Gastroesophageal sphincter (tissue), 4 donors: ENCODE results near the gene ZNF106. TPM values are rescaled to one million over a fixed set of nuclear protein-coding genes. Genes with fewer than 3 reads are reported as not detected.

Experiments
- ATAC-seq: fragments of 150-250 bp; one replicate; pipeline ENCODE4 v1.9.1; 2016; ENCODE audit warnings: mild to moderate bottlenecking, moderate library complexity
- H3K27ac ChIP-seq, 4 donors: fragments of 200-600 bp; sonication (generic) in 3 of 4; 1 replicate in 3 of 4; 2 replicates in 1 of 4; pipeline ENCODE4 v1.5.1; 2016 to 2019
- H3K27me3 ChIP-seq: fragments of 200-600 bp; sonication (generic); one replicate; pipeline ENCODE4 v1.5.1; 2019
- H3K36me3 ChIP-seq, 2 donors: fragments of 200-600 bp; sonication (generic); one replicate each; pipeline ENCODE4 v1.5.1; 2019; ENCODE audit warnings: control low read depth in 1 of 2
- H3K4me1 ChIP-seq, 3 donors: fragments of 200-600 bp; sonication (generic); 1 replicate in 2 of 3; 2 replicates in 1 of 3; pipeline ENCODE4 v1.5.1; 2016 to 2019; ENCODE audit warnings: control low read depth in 2 of 3
- H3K4me3 ChIP-seq, 2 donors: fragments of 200-600 bp; sonication (generic); one replicate each; pipeline ENCODE4 v1.5.1; 2019; ENCODE audit warnings: mild to moderate bottlenecking in 1 of 2, moderate library complexity in 1 of 2
- H3K9me3 ChIP-seq, 3 donors: fragments of 200-600 bp; sonication (generic); one replicate each; pipeline ENCODE4 v1.5.1; 2017 to 2019; ENCODE audit warnings: control low read depth in 2 of 3
- CTCF ChIP-seq, 4 experiments: fragments of 200-600 bp in 2 of 4; fragments of 450-650 bp in 2 of 4; sonication (generic) in 1 of 4; IDR thresholded peaks; one replicate each; pipeline ENCODE4 v1.5.1; 2017 to 2019; ENCODE audit warnings: antibody characterized with exemption in 4 of 4, mild to moderate bottlenecking in 2 of 4, moderate library complexity in 2 of 4
- EP300 ChIP-seq: sonication (generic); formaldehyde crosslinking; IDR thresholded peaks from one replicate; pipeline ENCODE4 v1.6.1; 2017; ENCODE audit warnings: antibody characterized with exemption, mild to moderate bottlenecking
- POLR2A ChIP-seq, 2 donors: fragments of 450-650 bp; IDR thresholded peaks; one replicate each; pipeline ENCODE4 v1.6.1; 2017; ENCODE audit warnings: antibody characterized with exemption in 2 of 2, mild to moderate bottlenecking in 2 of 2, moderate library complexity in 1 of 2
- POLR2AphosphoS5 ChIP-seq: sonication (generic); formaldehyde crosslinking; IDR thresholded peaks from one replicate; pipeline ENCODE4 v1.6.1; 2017; ENCODE audit warnings: antibody characterized with exemption
- WGBS, 2 donors: methylation state at CpG; one replicate each; pipeline ENCODE4 v1.1.5; 2018; ENCODE audit warnings: low coverage in 1 of 2; 5-methylcytosine and 5-hydroxymethylcytosine counted together
- total RNA-seq, 4 donors: library from RNA; depleted of rRNA; stranded (reverse); fragments of >200 nt; gene quantifications; one replicate each; pipeline ENCODE4 v1.1.0, GENCODE V29; 2016

ZNF106 gene
- total RNA-seq, 4 donors from 2014 or later: 118 to 592 (median 369) TPM

GRCh38 chr15:42502477-42502876 lies 11.5 kb upstream of the ZNF106 start:
- Histone ChIP-seq H3K27ac (no peak overlapping the region), H3K27me3 (no peaks in the 10 kb centered on the region), H3K4me1 (peaks cover 0 to 66% (median 0%) of the 10 kb centered on the region in 3 donors), H3K36me3 (no peaks in the 10 kb centered on the region), H3K4me3 (no peak overlapping the region), H3K9me3 (no peaks in the 10 kb centered on the region)
- TF ChIP-seq EP300: no peak
- TF ChIP-seq CTCF (IDR thresholded peaks at IDR 0.05): no peak
- TF ChIP-seq POLR2AphosphoS5: no peak
- TF ChIP-seq POLR2A (IDR thresholded peaks at IDR 0.05): no peak
- ATAC-seq: no peak
- 89 to 94% methylated on average over 3 to 4 of the region's 4 CpGs for whole genome bisulfite sequencing, 2 donors

- Histone ChIP-seq H3K9me3 (no peaks in the 10 kb centered on the region), H3K4me3 (no peak overlapping the region), H3K27ac (peak overlapping the region in 3 of 4 donors; percentile 53 to 62 (median 58)), H3K4me1 (peaks cover 0 to 72% (median 6%) of the 10 kb centered on the region in 3 donors), H3K36me3 (no peaks in the 10 kb centered on the region), H3K27me3 (no peaks in the 10 kb centered on the region)
- ATAC-seq: no peak
- TF ChIP-seq POLR2A (IDR thresholded peaks at IDR 0.05) (no peak), CTCF (IDR thresholded peaks at IDR 0.05) (no peak), EP300 (no peak), POLR2AphosphoS5 (no peak)
- WGBS, 2 donors: 63 to 76% methylated on average over 4 to 7 of the region's 12 CpGs
Observed at GRCh38 chr15:42499858-42500609, 9.1 kb upstream of the ZNF106 start.

GRCh38 chr15:42498212-42499068 lies 7.5 kb upstream of the ZNF106 start:
- ATAC-seq: no peak
- H3K9me3 ChIP-seq: no peaks in the 10 kb centered on the region
- peak overlapping the region in 3 of 4 donors; percentile 28 to 62 (median 58) for H3K27ac ChIP-seq
- H3K4me3 ChIP-seq: no peak overlapping the region
- TF ChIP-seq CTCF (IDR thresholded peaks at IDR 0.05): no peak
- TF ChIP-seq POLR2A (IDR thresholded peaks at IDR 0.05): no peak
- no peak for TF ChIP-seq POLR2AphosphoS5
- TF ChIP-seq EP300: no peak
- no peaks in the 10 kb centered on the region for H3K27me3 ChIP-seq
- no peaks in the 10 kb centered on the region for H3K36me3 ChIP-seq
- peaks cover 0 to 77% (median 11%) of the 10 kb centered on the region in 3 donors for H3K4me1 ChIP-seq
- WGBS, 2 donors: 72 to 73% methylated on average over 2 to 4 of the region's 6 CpGs

GRCh38 chr15:42495361-42496212 lies 4.6 kb upstream of the ZNF106 start, which contains the start of gene SNAP23:
SNAP23 (plus strand) TSS chr15:42495634; CDS start chr15:42511847, 16,213 bp downstream.
- 0% methylated on average over 9 to 19 of the region's 43 CpGs for WGBS, 2 donors
- Histone ChIP-seq H3K36me3 (no peaks in the 10 kb centered on the region), H3K4me3 (peak within 1 kb of the TSS; percentile 78 to 88), H3K27me3 (no peaks in the 10 kb centered on the region), H3K27ac (peak within 1 kb of the TSS; percentile 88 to 95 (median 90)), H3K4me1 (peaks cover 0 to 75% (median 16%) of the 10 kb centered on the region in 3 donors), H3K9me3 (no peaks in the 10 kb centered on the region)
- TF ChIP-seq POLR2AphosphoS5: peak; percentile 94
- no peak for TF ChIP-seq EP300
- TF ChIP-seq CTCF (IDR thresholded peaks at IDR 0.05): peak in 1 of 4 experiments; percentile 17
- peak; percentile 81 to 86 for TF ChIP-seq POLR2A (IDR thresholded peaks at IDR 0.05)
- peak; percentile 97 for ATAC-seq
